IgD-negative memory B cell (primary cell): ENCODE measurements around the gene OSGIN1. TPM values are rescaled to one million over a fixed set of nuclear protein-coding genes. Genes with fewer than 3 reads are reported as not detected.
A peak's percentile ranks its signal among the peaks of the same experiment; 100 is the strongest.
"Not testable (repeated sequence)": the region's sequence is repeated elsewhere in the genome, so short reads cannot be mapped to it uniquely, and the experiment has no call there.

Source experiments
- H3K27ac Mint-ChIP-seq, 3 donors: one replicate each; pipeline ENCODE4 v1.8.0; 2020 to 2022; ENCODE audit warnings: mild to moderate bottlenecking in 3 of 3, mixed read lengths in 3 of 3, moderate library complexity in 1 of 3
- H3K27me3 Mint-ChIP-seq: one replicate; pipeline ENCODE4 v1.8.0; 2021; ENCODE audit warnings: mixed read lengths
- H3K36me3 Mint-ChIP-seq: one replicate; pipeline ENCODE4 v1.8.0; 2020; ENCODE audit warnings: mild to moderate bottlenecking, mixed read lengths
- H3K4me1 Mint-ChIP-seq, 3 donors: one replicate each; pipeline ENCODE4 v1.8.0; 2020 to 2022; ENCODE audit warnings: mixed read lengths in 3 of 3, mild to moderate bottlenecking in 1 of 3
- H3K4me3 Mint-ChIP-seq, 4 donors: one replicate each; pipeline ENCODE4 v1.8.0; 2020 to 2022; ENCODE audit warnings: mild to moderate bottlenecking in 4 of 4, mixed read lengths in 4 of 4, moderate library complexity in 3 of 4
- H3K9me3 Mint-ChIP-seq, 3 donors: one replicate each; pipeline ENCODE4 v1.8.0; 2020 to 2021; ENCODE audit warnings: mixed read lengths in 3 of 3, mild to moderate bottlenecking in 1 of 3
- polyA plus RNA-seq: library from polyadenylated mRNA; unstranded; fragments of 300-500 nt; fragmentation: Illumina TruSeq; gene quantifications from one replicate; pipeline ENCODE4 v1.2.3, GENCODE V29; 2021

OSGIN1 gene
- polyA plus RNA-seq, 1 donor from 2014 or later: 0.46 TPM

GRCh38 chr16:83933885-83934683 is 19.0 kb upstream of the OSGIN1 start:
- no peak overlapping the region for H3K27ac Mint-ChIP-seq
- H3K4me1 Mint-ChIP-seq: no peaks in the 10 kb centered on the region
- H3K9me3 Mint-ChIP-seq: peaks cover 0 to 3% (median 0%) of the 10 kb centered on the region in 3 donors

GRCh38 chr16:83934684-83934977 is 18.4 kb upstream of the OSGIN1 start:
- Mint-ChIP-seq H3K36me3 (peaks cover 1% of the 10 kb centered on the region), H3K4me3 (no peak overlapping the region), H3K4me1 (peaks cover 0 to 1% (median 0%) of the 10 kb centered on the region in 3 donors), H3K27ac (no peak overlapping the region), H3K9me3 (peaks cover 0 to 3% (median 0%) of the 10 kb centered on the region in 3 donors), H3K27me3 (no peaks in the 10 kb centered on the region)

More at GRCh38 chr16:83933885-83934683, 19.0 kb upstream of the OSGIN1 start:
- Mint-ChIP-seq H3K27me3 (no peaks in the 10 kb centered on the region), H3K4me3 (no peak overlapping the region), H3K36me3 (peaks cover 1% of the 10 kb centered on the region)

- no peaks in the 10 kb centered on the region for H3K36me3 Mint-ChIP-seq
- H3K4me1 Mint-ChIP-seq: peaks cover 0 to 3% (median 0%) of the 10 kb centered on the region in 3 donors
- no peaks in the 10 kb centered on the region for H3K27me3 Mint-ChIP-seq
- peaks cover 0 to 3% (median 0%) of the 10 kb centered on the region in 3 donors for H3K9me3 Mint-ChIP-seq
- H3K27ac Mint-ChIP-seq: no peak overlapping the region
- no peak overlapping the region for H3K4me3 Mint-ChIP-seq
Measured at GRCh38 chr16:83935005-83935857, 17.8 kb upstream of the OSGIN1 start.

GRCh38 chr16:83935858-83936255 is 17.2 kb upstream of the OSGIN1 start:
- H3K9me3 Mint-ChIP-seq: peaks cover 0 to 3% (median 0%) of the 10 kb centered on the region in 3 donors
- H3K27me3 Mint-ChIP-seq: peaks cover under 1% of the 10 kb centered on the region
- no peak overlapping the region for H3K4me3 Mint-ChIP-seq
- H3K36me3 Mint-ChIP-seq: peaks cover 4% of the 10 kb centered on the region
- peaks cover 0 to 3% (median 0%) of the 10 kb centered on the region in 3 donors for H3K4me1 Mint-ChIP-seq
- H3K27ac Mint-ChIP-seq: no peak overlapping the region

GRCh38 chr16:83936581-83937165 is 16.4 kb upstream of the OSGIN1 start:
- peaks cover 2% of the 10 kb centered on the region for H3K27me3 Mint-ChIP-seq
- H3K4me1 Mint-ChIP-seq: peaks cover 0 to 3% (median 0%) of the 10 kb centered on the region in 3 donors
- H3K4me3 Mint-ChIP-seq: peak overlapping the region in 1 of 4 donors; percentile 68
- H3K36me3 Mint-ChIP-seq: peaks cover 4% of the 10 kb centered on the region
- no peak overlapping the region for H3K27ac Mint-ChIP-seq
- peaks cover 0 to 3% (median 0%) of the 10 kb centered on the region in 3 donors for H3K9me3 Mint-ChIP-seq

GRCh38 chr16:83937267-83937666 is 15.8 kb upstream of the OSGIN1 start:
- H3K4me1 Mint-ChIP-seq: peaks cover 0 to 3% (median 0%) of the 10 kb centered on the region in 3 donors
- peaks cover 0 to 3% (median 0%) of the 10 kb centered on the region in 3 donors for H3K9me3 Mint-ChIP-seq
- no peak overlapping the region for H3K27ac Mint-ChIP-seq
- no peak overlapping the region for H3K4me3 Mint-ChIP-seq
- peaks cover 2% of the 10 kb centered on the region for H3K27me3 Mint-ChIP-seq
- H3K36me3 Mint-ChIP-seq: peaks cover 4% of the 10 kb centered on the region

- peaks cover 2% of the 10 kb centered on the region for H3K27me3 Mint-ChIP-seq
- peaks cover 0 to 3% (median 0%) of the 10 kb centered on the region in 3 donors for H3K9me3 Mint-ChIP-seq
- no peak overlapping the region for H3K27ac Mint-ChIP-seq
- H3K4me1 Mint-ChIP-seq: peaks cover 0 to 3% (median 0%) of the 10 kb centered on the region in 3 donors
- no peak overlapping the region for H3K4me3 Mint-ChIP-seq
- peaks cover 4% of the 10 kb centered on the region for H3K36me3 Mint-ChIP-seq
Measured at GRCh38 chr16:83937922-83938885, 14.8 kb upstream of the OSGIN1 start.

- peaks cover 0 to 3% (median 0%) of the 10 kb centered on the region in 3 donors for H3K4me1 Mint-ChIP-seq
- peaks cover 5% of the 10 kb centered on the region for H3K36me3 Mint-ChIP-seq
- peak overlapping the region in 2 of 4 donors; percentile 27 to 82 for H3K4me3 Mint-ChIP-seq
- peaks cover 2% of the 10 kb centered on the region for H3K27me3 Mint-ChIP-seq
- H3K9me3 Mint-ChIP-seq: peaks cover 0 to 3% (median 0%) of the 10 kb centered on the region in 3 donors
- no peak overlapping the region for H3K27ac Mint-ChIP-seq
Measured at GRCh38 chr16:83939266-83939855, 13.7 kb upstream of the OSGIN1 start.

- H3K27ac Mint-ChIP-seq: no peak overlapping the region
- no peak overlapping the region for H3K4me3 Mint-ChIP-seq
- H3K27me3 Mint-ChIP-seq: peaks cover 3% of the 10 kb centered on the region
- peaks cover 5% of the 10 kb centered on the region for H3K36me3 Mint-ChIP-seq
- H3K9me3 Mint-ChIP-seq: peaks cover 0 to 3% (median 0%) of the 10 kb centered on the region in 3 donors
- peaks cover 0 to 3% (median 0%) of the 10 kb centered on the region in 3 donors for H3K4me1 Mint-ChIP-seq
Measured at GRCh38 chr16:83940119-83940518, 12.9 kb upstream of the OSGIN1 start.

- H3K27me3 Mint-ChIP-seq: peaks cover 4% of the 10 kb centered on the region
- peaks cover 0 to 3% (median 0%) of the 10 kb centered on the region in 3 donors for H3K4me1 Mint-ChIP-seq
- peaks cover 5% of the 10 kb centered on the region for H3K36me3 Mint-ChIP-seq
- H3K27ac Mint-ChIP-seq: peak overlapping the region in 1 of 3 donors; percentile 71
- H3K4me3 Mint-ChIP-seq: no peak overlapping the region
- H3K9me3 Mint-ChIP-seq: peaks cover 0 to 3% (median 0%) of the 10 kb centered on the region in 3 donors
Measured at GRCh38 chr16:83940630-83941378, 12.2 kb upstream of the OSGIN1 start.

- H3K27me3 Mint-ChIP-seq, H3K4me3 Mint-ChIP-seq, H3K4me1 Mint-ChIP-seq, H3K9me3 Mint-ChIP-seq, H3K36me3 Mint-ChIP-seq, H3K27ac Mint-ChIP-seq: not testable (repeated sequence)
Measured at GRCh38 chr16:83941546-83941945, 11.5 kb upstream of the OSGIN1 start.

GRCh38 chr16:83942074-83942473 is 11.0 kb upstream of the OSGIN1 start:
- peaks cover 4% of the 10 kb centered on the region for H3K27me3 Mint-ChIP-seq
- peaks cover 0 to 3% (median 0%) of the 10 kb centered on the region in 3 donors for H3K4me1 Mint-ChIP-seq
- peaks cover 0 to 3% (median 0%) of the 10 kb centered on the region in 3 donors for H3K9me3 Mint-ChIP-seq
- H3K36me3 Mint-ChIP-seq: peaks cover 5% of the 10 kb centered on the region
- H3K4me3 Mint-ChIP-seq: no peak overlapping the region
- H3K27ac Mint-ChIP-seq: no peak overlapping the region

GRCh38 chr16:83942815-83943515 is 10.1 kb upstream of the OSGIN1 start:
- Mint-ChIP-seq H3K27ac (no peak overlapping the region), H3K4me3 (no peak overlapping the region), H3K4me1 (peaks cover 0 to 3% (median 0%) of the 10 kb centered on the region in 3 donors), H3K36me3 (peaks cover 5% of the 10 kb centered on the region), H3K27me3 (peaks cover 4% of the 10 kb centered on the region), H3K9me3 (no peaks in the 10 kb centered on the region)
